H1 (cell line): ENCODE data around the gene TLE4. TPM values are rescaled to one million over a fixed set of nuclear protein-coding genes. Genes with fewer than 3 reads are reported as not detected.
"Not testable (repeated sequence)": the region's sequence is repeated elsewhere in the genome, so short reads cannot be mapped to it uniquely, and the experiment has no call there.

Experiments
- CTCF ChIA-PET: fragments of 300-600 bp; sonication (Branson Sonifier 250); formaldehyde crosslinking; loops from one replicate; lab custom pipeline; 2021; ENCODE audit not compliant: partially characterized antibody; lab: Charles Lee
- POLR2A ChIA-PET: fragments of 300-600 bp; sonication (Branson Sonifier 250); formaldehyde crosslinking; loops from one replicate; lab custom pipeline; 2021; ENCODE audit warnings: inconsistent platforms; ENCODE audit not compliant: partially characterized antibody; lab: Charles Lee
- DNase-seq, 2 experiments: peaks; one replicate each; pipeline versions ENCODE4 v3.0.0 to v3.0.0-alpha.2; 2010 to 2022; ENCODE audit warnings: low spot score in 2 of 2, low read depth in 1 of 2, mixed read lengths in 1 of 2
- FAIRE-seq: peaks from 2 replicates; lab custom pipeline; 2011; peaks lifted over from hg19 to GRCh38; lab: Jason Lieb, UNC
- H2AFZ ChIP-seq: 2 replicates; pipeline ENCODE4 v1.8.1; 2012; ENCODE audit warnings: low read length, inconsistent platforms
- H2AK5ac ChIP-seq: 2 replicates; pipeline ENCODE4 v1.6.1; 2013; ENCODE audit warnings: low read depth, low read length
- H2BK120ac ChIP-seq: replicated peaks from 2 replicates; pipeline ENCODE3; 2013; ENCODE audit warnings: low read depth, low read length, inconsistent platforms
- H2BK12ac ChIP-seq: 2 replicates; pipeline ENCODE4 v1.6.1; 2013; ENCODE audit warnings: low read depth, low read length
- H2BK15ac ChIP-seq: 2 replicates; pipeline ENCODE4 v1.6.1; 2013; ENCODE audit warnings: low read length
- H2BK20ac ChIP-seq: 2 replicates; pipeline ENCODE4 v1.6.1; 2013; ENCODE audit warnings: low read length
- H2BK5ac ChIP-seq: 2 replicates; pipeline ENCODE4 v1.6.1; 2013; ENCODE audit warnings: low read depth, low read length
- H3K14ac ChIP-seq: 2 replicates; pipeline ENCODE4 v1.6.1; 2013; ENCODE audit warnings: inconsistent platforms; ENCODE audit not compliant: insufficient read length
- H3K18ac ChIP-seq: 2 replicates; pipeline ENCODE4 v1.6.1; 2013; ENCODE audit warnings: low read length; ENCODE audit errors: extremely low read depth
- H3K23ac ChIP-seq: 2 replicates; pipeline ENCODE4 v1.6.1; 2013; ENCODE audit warnings: inconsistent platforms; ENCODE audit not compliant: insufficient read length
- H3K23me2 ChIP-seq: 2 replicates; pipeline ENCODE4 v1.6.1; 2013; ENCODE audit warnings: low read depth, low read length
- H3K27ac ChIP-seq: 2 replicates; pipeline ENCODE4 v1.6.1; 2011; ENCODE audit warnings: low read depth, low read length, inconsistent platforms
- H3K27me3 ChIP-seq, 4 experiments: replicated peaks in 1 of 4; 1 replicate in 1 of 4; 2 replicates in 3 of 4; pipeline versions ENCODE4 v1.6.1 to v1.8.1; 2011 to 2013; ENCODE audit warnings: low read length in 3 of 4, mild to moderate bottlenecking in 3 of 4, inconsistent platforms in 2 of 4, mixed read lengths in 2 of 4, moderate library complexity in 1 of 4; ENCODE audit not compliant: control insufficient read depth in 3 of 4, insufficient read depth in 3 of 4; ENCODE audit errors: extremely low read depth in 1 of 4
- H3K36me3 ChIP-seq, 4 experiments: 2 replicates each; pipeline versions ENCODE4 v1.6.1 to v1.8.1; 2011 to 2013; ENCODE audit warnings: mild to moderate bottlenecking in 4 of 4, low read length in 3 of 4, moderate library complexity in 2 of 4, control low read depth in 1 of 4, inconsistent platforms in 1 of 4; ENCODE audit not compliant: insufficient read depth in 4 of 4, control insufficient read depth in 2 of 4
- H3K4ac ChIP-seq: replicated peaks from 2 replicates; pipeline ENCODE3; 2013; ENCODE audit warnings: low read length, low read depth, mixed read lengths, inconsistent platforms; ENCODE audit not compliant: insufficient read length
- H3K4me1 ChIP-seq, 4 experiments: replicated peaks in 1 of 4; 1 replicate in 1 of 4; 2 replicates in 3 of 4; pipeline versions ENCODE4 v1.6.1 to v1.8.1; 2011 to 2013; ENCODE audit warnings: low read length in 3 of 4, inconsistent platforms in 2 of 4, mixed read lengths in 1 of 4; ENCODE audit not compliant: insufficient read depth in 4 of 4, control insufficient read depth in 3 of 4
- H3K4me2 ChIP-seq, 2 experiments: 2 replicates each; pipeline versions ENCODE4 v1.6.1 to v1.8.1; 2011 to 2013; ENCODE audit warnings: low read depth in 2 of 2, low read length in 2 of 2, control low read depth in 1 of 2, inconsistent platforms in 1 of 2, mild to moderate bottlenecking in 1 of 2; ENCODE audit not compliant: insufficient read depth in 1 of 2
- H3K4me3 ChIP-seq, 4 experiments: fragments of 200-600, 300-600 bp in 1 of 4; sonication (generic), shearing (Covaris generic), sonication (Bioruptor Twin) in 1 of 4; 2 replicates each; pipeline versions ENCODE4 v1.5.1 to v1.8.1; 2011 to 2016; ENCODE audit warnings: low read length in 4 of 4, low read depth in 3 of 4, control low read depth in 2 of 4, inconsistent platforms in 2 of 4, mild to moderate bottlenecking in 2 of 4, mixed read lengths in 1 of 4, moderate library complexity in 1 of 4; ENCODE audit not compliant: insufficient read depth in 2 of 4; ENCODE audit errors: extremely low read depth in 1 of 4
- H3K56ac ChIP-seq: replicated peaks from 2 replicates; pipeline ENCODE3; 2013; ENCODE audit warnings: low read depth, mild to moderate bottlenecking, mixed read lengths, low read length, inconsistent platforms; ENCODE audit not compliant: insufficient read length
- H3K79me1 ChIP-seq: 2 replicates; pipeline ENCODE4 v1.6.1; 2013; ENCODE audit warnings: low read depth, low read length, control low read depth
- H3K79me2 ChIP-seq, 2 experiments: 2 replicates each; pipeline versions ENCODE4 v1.6.1 to v1.8.1; 2012 to 2013; ENCODE audit warnings: low read length in 2 of 2, mild to moderate bottlenecking in 2 of 2, inconsistent platforms in 1 of 2; ENCODE audit not compliant: insufficient read depth in 2 of 2, control insufficient read depth in 1 of 2
- H3K9ac ChIP-seq, 4 experiments: replicated peaks in 1 of 4; 1 replicate in 1 of 4; 2 replicates in 3 of 4; pipeline versions ENCODE4 v1.6.1 to v1.8.1; 2011 to 2013; ENCODE audit warnings: low read depth in 3 of 4, low read length in 3 of 4, control low read depth in 2 of 4, mild to moderate bottlenecking in 2 of 4, moderate library complexity in 2 of 4, inconsistent platforms in 1 of 4; ENCODE audit errors: extremely low read depth in 1 of 4
- H3K9me3 ChIP-seq, 2 experiments: 2 replicates each; pipeline versions ENCODE4 v1.6.1 to v1.8.1; 2012 to 2013; ENCODE audit warnings: mild to moderate bottlenecking in 2 of 2, moderate library complexity in 2 of 2, control low read depth in 1 of 2, inconsistent platforms in 1 of 2, low read depth in 1 of 2, low read length in 1 of 2, mixed read lengths in 1 of 2; ENCODE audit not compliant: insufficient read depth in 2 of 2
- H4K20me1 ChIP-seq, 2 experiments: replicated peaks in 1 of 2; 2 replicates each; pipeline versions ENCODE3 to v1.8.1; 2011 to 2013; ENCODE audit warnings: inconsistent platforms in 2 of 2, low read length in 2 of 2, mild to moderate bottlenecking in 1 of 2; ENCODE audit not compliant: insufficient read depth in 2 of 2, control insufficient read depth in 1 of 2
- H4K5ac ChIP-seq: 2 replicates; pipeline ENCODE4 v1.6.1; 2013; ENCODE audit warnings: low read length, low read depth, mixed read lengths, inconsistent platforms; ENCODE audit not compliant: insufficient read length
- H4K8ac ChIP-seq: 2 replicates; pipeline ENCODE4 v1.8.0; 2013; ENCODE audit warnings: mild to moderate bottlenecking, moderate library complexity, low read length, inconsistent platforms; ENCODE audit not compliant: insufficient read depth; ENCODE audit errors: extremely low read depth
- H4K91ac ChIP-seq: replicated peaks from 2 replicates; pipeline ENCODE3; 2013; ENCODE audit warnings: low read length, mixed read lengths, inconsistent platforms; ENCODE audit not compliant: insufficient read length
- WGBS, 2 experiments: shearing (Covaris generic) in 1 of 2; methylation state at CpG; one replicate each; pipeline versions ENCODE4 v1.1.6 to v1.1.7; 2013 to 2015; ENCODE audit warnings: low lambda C conversion rate in 2 of 2, mixed read lengths in 2 of 2, inconsistent platforms in 1 of 2, low coverage in 1 of 2, missing lambda C conversion rate in 1 of 2; ENCODE audit not compliant: insufficient replicate concordance in 2 of 2, insufficient coverage in 1 of 2, insufficient read length in 1 of 2; ENCODE audit errors: extremely low coverage in 1 of 2, missing lambda C conversion rate in 1 of 2; 5-methylcytosine and 5-hydroxymethylcytosine counted together
- polyA plus RNA-seq, 7 experiments: library from polyadenylated mRNA; depleted of rRNA in 3 of 7; stranded (reverse) in 5 of 7; unstranded in 2 of 7; fragments of >200 nt in 5 of 7; fragments of 200-250 nt in 2 of 7; gene quantifications; 1 replicate in 5 of 7; 2 replicates in 1 of 7; 4 replicates in 1 of 7; pipeline versions ENCODE4 v1.2.1 to v1.2.3, GENCODE V29; 2011 to 2013; ENCODE audit warnings: missing spikeins in 2 of 7, mixed read lengths in 2 of 7
- total RNA-seq: library from RNA; stranded (reverse); fragmentation: NEBNext Ultra II Directional; extraction: Animal tissue kit (Norgen Biotek cat#: 25700); gene quantifications from 2 replicates; pipeline ENCODE4 v1.2.1, GENCODE V29; 2021

Gene TLE4
- total and polyA plus RNA-seq, 2 of the 8 experiments (the other 6 are each of a cell fraction or from before 2014, with no cell fraction given), result 32.4 to 36.9 TPM

DNA sequence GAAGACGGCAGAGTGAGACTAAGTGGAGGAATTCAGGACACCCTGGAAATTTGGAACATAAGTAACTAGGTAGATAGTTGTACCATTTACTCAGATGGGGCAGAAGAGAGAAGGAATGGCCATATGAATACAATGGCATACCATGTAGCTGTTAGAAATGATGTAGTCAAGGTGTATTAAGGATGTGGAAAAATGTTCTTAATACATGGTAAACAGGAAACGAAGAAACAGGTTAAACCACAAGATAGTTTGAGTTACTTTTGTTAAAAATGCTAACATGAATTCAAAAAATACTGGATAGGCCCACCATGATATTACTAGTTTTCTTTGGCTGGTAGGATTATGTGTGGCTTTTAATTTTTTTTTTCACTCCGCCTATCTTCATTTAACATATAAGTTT, 68.3 kb downstream of the TLE4 start:
- H3K27me3 ChIP-seq, H3K4me2 ChIP-seq, H3K4me1 ChIP-seq, H4K5ac ChIP-seq, H4K91ac ChIP-seq, H2AK5ac ChIP-seq, H4K8ac ChIP-seq, H3K14ac ChIP-seq, H2BK120ac ChIP-seq, H3K4ac ChIP-seq, H2BK20ac ChIP-seq, H3K9me3 ChIP-seq, H2AFZ ChIP-seq, H2BK15ac ChIP-seq, H3K56ac ChIP-seq, H2BK12ac ChIP-seq, H3K79me2 ChIP-seq, H3K36me3 ChIP-seq, POLR2A ChIA-PET, H3K18ac ChIP-seq, H3K23me2 ChIP-seq, H2BK5ac ChIP-seq, FAIRE-seq, H3K4me3 ChIP-seq, H3K79me1 ChIP-seq, H3K27ac ChIP-seq, H3K9ac ChIP-seq, DNase-seq, H3K23ac ChIP-seq, H4K20me1 ChIP-seq: not testable (repeated sequence)
- WGBS, 2 experiments, result 91% methylated on average over 3 of the region's 3 CpGs; no CpG with 5 or more reads in 1 of the 2 experiments
- CTCF ChIA-PET, result interaction anchor here (1.4 kb wide), 1 partner anchor 55 kb away, joined by 3 read pairs; no protein-coding TSS in a partner anchor
